ENCODE data around the gene ECI2. TPM values are rescaled to one million over a fixed set of nuclear protein-coding genes. Genes with fewer than 3 reads are reported as not detected.

ECI2 gene
- polyA plus RNA-seq, 2 of the 4 experiments (the other 2 are of a cell fraction) = 48.1 to 68.9 TPM

GRCh38 chr6:4157506-4157905 lies 22.1 kb upstream of the ECI2 start:
- Histone ChIP-seq H3K4me3 (no peak overlapping the region), H3K4me1 (peaks cover 5% of the 10 kb centered on the region; the same call in 2 of the 3 replicates), H3K4me2 (no peak overlapping the region), H3K9me3 (no peaks in the 10 kb centered on the region), H3K27ac (no peak overlapping the region)
- CTCF ChIA-PET = interaction anchor here (1.1 kb wide), 1 partner anchor 98 kb away, joined by 3 read pairs; no protein-coding TSS in a partner anchor
- POLR2A ChIA-PET = no interaction called here
- FAIRE-seq (no peak), DNase-seq (ENCODE audit: low read depth in 1 of 2, low spot score in 1 of 2) (no peak), ATAC-seq (no peak)
- TF ChIP-seq HOXB13 (CRISPR knock-in tag; IDR thresholded peaks at IDR 0.05; ENCODE audit: low read depth) (no peak), FOSL2 (IDR thresholded peaks at IDR 0.05) (no peak), FOSL2 (CRISPR knock-in tag; IDR thresholded peaks at IDR 0.05) (no peak), ZSCAN20 (CRISPR knock-in tag; IDR thresholded peaks at IDR 0.05) (no peak), JUN (IDR thresholded peaks at IDR 0.05) (no peak)
- WGBS (ENCODE audit: missing lambda C conversion rate) = 69% methylated on average over 12 of the region's 12 CpGs

GRCh38 chr6:4155848-4156466 lies 20.6 kb upstream of the ECI2 start:
- WGBS (ENCODE audit: missing lambda C conversion rate) = 4% methylated on average over 6 of the region's 6 CpGs
- H3K4me2 ChIP-seq = peak overlapping the region; percentile 71
- DNase-seq (ENCODE audit: low read depth in 1 of 2, low spot score in 1 of 2) = peak; percentile 63 to 76
- no peak overlapping the region for H3K4me3 ChIP-seq
- TF ChIP-seq FOSL2 (IDR thresholded peaks at IDR 0.05) (no peak), FOSL2 (CRISPR knock-in tag; IDR thresholded peaks at IDR 0.05) (0 out of 2 replicates have a peak, but pooled peaks have one; percentile 32), MAFK (IDR thresholded peaks at IDR 0.05; ENCODE audit: partially characterized antibody) (no peak), KDM5A (IDR thresholded peaks at IDR 0.05) (no peak), RAD21 (conservative IDR thresholded peaks at IDR 0.05 in 1 of 2, IDR thresholded peaks at IDR 0.05 in 1 of 2) (peak; percentile 82 to 83), REST (IDR thresholded peaks at IDR 0.05) (no peak), CTCF (IDR thresholded peaks at IDR 0.05) (peak; percentile 74), SMC3 (IDR thresholded peaks at IDR 0.05) (peak; percentile 77)
- POLR2A ChIA-PET = interaction anchor here (1.0 kb wide), 1 partner anchor 22 kb away, joined by 3 read pairs; no protein-coding TSS in a partner anchor
- FAIRE-seq = no peak
- H3K27ac ChIP-seq = peak overlapping the region; percentile 37 to 50; a peak in 2 of 6 replicates
- peak; percentile 95 to 96 for ATAC-seq
- CTCF ChIA-PET = interaction anchor here (0.6 to 2.5 kb wide), 24 partner anchors 8 to 307 kb away, joined by 3 to 28 read pairs (median 4); partner anchors contain the start of genes ECI2 and FAM50B
- peaks cover 5% of the 10 kb centered on the region; the same call in 2 of the 3 replicates for H3K4me1 ChIP-seq
- H3K9me3 ChIP-seq = no peaks in the 10 kb centered on the region

GRCh38 chr6:4153514-4153985 lies 18.2 kb upstream of the ECI2 start:
- Histone ChIP-seq H3K27ac (no peak overlapping the region), H3K4me3 (no peak overlapping the region), H3K9me3 (no peaks in the 10 kb centered on the region), H3K4me2 (no peak overlapping the region), H3K4me1 (peaks cover 5% of the 10 kb centered on the region; the same call in 2 of the 3 replicates)
- CTCF ChIA-PET = interaction anchor here (0.6 to 1.4 kb wide), 2 partner anchors 17 to 133 kb away, joined by 3 to 6 read pairs; partner anchors contain the start of gene ECI2
- DNase-seq (ENCODE audit: low read depth in 1 of 2, low spot score in 1 of 2) = no peak
- TF ChIP-seq SMC3 (IDR thresholded peaks at IDR 0.05) (no peak), BCL3 (IDR thresholded peaks at IDR 0.05) (no peak), TP53 (CRISPR knock-in tag; IDR thresholded peaks at IDR 0.05) (no peak), GATA3 (IDR thresholded peaks at IDR 0.05; ENCODE audit: borderline replicate concordance) (no peak), KDM1A (IDR thresholded peaks at IDR 0.05; ENCODE audit: low read depth) (no peak), MAZ (IDR thresholded peaks at IDR 0.05; ENCODE audit: borderline replicate concordance, low read depth, low read length) (no peak), ATOH8 (CRISPR knock-in tag; IDR thresholded peaks at IDR 0.05; ENCODE audit: low read depth) (no peak), HEYL (CRISPR knock-in tag; IDR thresholded peaks at IDR 0.05) (no peak), ZSCAN20 (CRISPR knock-in tag; IDR thresholded peaks at IDR 0.05) (no peak), CBX8 (IDR thresholded peaks at IDR 0.05) (no peak), RFX5 (IDR thresholded peaks at IDR 0.05) (no peak), HES2 (IDR thresholded peaks at IDR 0.05) (no peak)
- FAIRE-seq = no peak
- ATAC-seq = no peak
- 81% methylated on average over 6 of the region's 6 CpGs for WGBS (ENCODE audit: missing lambda C conversion rate)
- POLR2A ChIA-PET = no interaction called here

All from A549 (cell line).